GM19238 (cell line): ENCODE data around the gene GALNT7.

Source experiments
- DNase-seq: peaks from one replicate; pipeline ENCODE4 v3.0.0; 2011; ENCODE audit warnings: low spot score; ENCODE audit not compliant: insufficient read length

Gene GALNT7

GRCh38 chr4:173334891-173335752 is 166.5 kb downstream of the GALNT7 start:
- DNase-seq: peak; percentile 45

GRCh38 chr4:173337463-173337862 is 168.9 kb downstream of the GALNT7 start:
- DNase-seq: no peak

- no peak for DNase-seq
Measured at GRCh38 chr4:173343832-173344397, 175.3 kb downstream of the GALNT7 start.

DNA sequence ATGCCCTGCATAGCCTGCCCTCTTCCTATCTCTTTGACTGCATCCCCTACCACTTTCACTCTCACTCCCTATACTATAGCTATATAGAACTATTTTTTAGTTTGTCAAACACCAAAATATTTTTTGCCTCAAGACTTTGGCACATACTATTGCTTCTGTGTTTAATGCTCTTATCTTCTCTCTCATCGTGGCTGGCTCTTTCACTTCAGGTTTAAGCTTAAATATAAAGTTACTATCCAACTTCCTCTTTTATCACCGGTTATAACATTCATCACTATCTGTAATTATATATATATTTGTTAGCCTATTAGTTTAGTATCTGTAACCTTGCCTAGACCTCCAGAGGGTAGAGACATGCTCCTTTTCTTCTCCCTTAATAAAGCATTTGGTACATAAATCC is 177.0 kb downstream of the GALNT7 start:
- no peak for DNase-seq

GRCh38 chr4:173346074-173346473 is 177.5 kb downstream of the GALNT7 start:
- no peak for DNase-seq

GRCh38 chr4:173347467-173347866 is 178.9 kb downstream of the GALNT7 start:
- no peak for DNase-seq

DNA sequence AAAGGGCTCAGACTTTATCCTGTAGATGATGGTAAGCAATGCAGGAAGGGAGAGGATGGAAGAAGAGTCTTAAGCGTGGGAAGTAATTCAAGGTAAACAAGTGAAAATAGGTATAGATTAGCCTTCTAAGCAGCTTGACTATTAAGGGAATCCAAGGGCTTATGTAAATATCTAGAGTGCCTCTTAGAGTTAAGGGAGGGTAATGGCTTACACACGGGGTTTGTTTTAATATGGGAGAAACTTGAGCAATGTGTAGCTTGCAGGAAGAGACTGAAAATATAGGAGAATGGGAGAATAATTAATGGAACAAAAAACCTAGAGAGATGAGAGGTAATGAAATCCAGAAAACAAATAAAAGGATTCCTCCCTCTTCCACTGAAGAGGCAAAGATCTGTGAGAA is 189.3 kb downstream of the GALNT7 start:
- no peak for DNase-seq

- no peak for DNase-seq
Measured at GRCh38 chr4:173360587-173361221, 192.1 kb downstream of the GALNT7 start.

DNA sequence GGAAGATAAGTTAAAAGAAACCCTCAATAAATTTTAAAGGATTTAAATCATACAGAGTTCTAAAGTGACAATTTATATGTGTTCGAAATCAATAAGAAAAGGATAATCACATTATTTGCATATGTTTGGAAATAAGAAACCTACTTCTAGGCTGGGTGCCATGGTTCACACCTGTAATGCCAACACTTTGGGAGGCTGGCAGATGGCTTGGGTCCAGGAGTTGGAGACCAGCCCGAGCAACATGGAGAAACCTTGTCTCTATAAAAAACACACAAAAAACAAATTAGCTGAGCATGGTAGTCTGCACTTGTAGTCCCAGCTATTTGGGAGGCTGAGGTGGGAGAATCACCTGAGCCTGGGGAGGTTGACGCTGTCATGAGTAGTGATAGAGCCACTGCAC is 194.1 kb downstream of the GALNT7 start:
- DNase-seq: no peak

GRCh38 chr4:173365359-173365996 is 196.9 kb downstream of the GALNT7 start:
- DNase-seq: no peak

GRCh38 chr4:173367285-173367684 is 198.7 kb downstream of the GALNT7 start:
- DNase-seq: no peak

DNA sequence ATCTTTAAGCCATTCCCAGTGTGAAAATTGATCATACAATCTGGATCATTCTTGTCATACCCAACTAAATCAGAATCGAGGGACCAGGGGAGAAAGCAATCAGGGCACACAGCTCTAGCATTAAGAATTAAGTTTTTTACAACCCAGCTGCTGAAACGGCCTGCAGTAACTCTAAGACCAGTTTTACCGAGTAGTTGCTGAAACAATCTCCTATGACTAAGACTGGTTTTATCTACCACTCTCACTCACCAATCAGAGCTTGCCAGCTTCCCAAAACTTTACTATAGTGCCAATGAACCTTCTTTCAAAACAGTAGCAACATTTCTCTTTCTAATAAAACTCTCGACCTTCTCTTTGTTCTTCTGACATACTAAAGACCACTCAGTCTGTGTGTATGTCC is 199.3 kb downstream of the GALNT7 start:
- no peak for DNase-seq

DNA sequence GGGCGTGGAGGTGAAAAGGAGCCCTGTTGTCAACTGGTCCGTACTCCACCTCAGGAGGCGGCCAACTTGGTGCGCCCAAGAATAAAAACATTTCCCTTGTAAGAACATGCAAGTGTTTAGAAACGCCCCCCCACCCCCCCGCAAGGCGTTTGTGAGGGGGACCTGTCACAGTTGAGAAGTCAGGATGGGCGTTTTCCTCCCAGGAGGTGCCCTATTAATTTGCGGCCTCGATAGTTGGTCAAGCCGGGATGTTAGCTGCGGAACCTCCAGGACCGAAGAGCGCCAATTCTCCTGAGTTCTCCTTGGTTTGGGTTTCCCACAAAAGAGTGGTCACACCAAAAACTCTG is 201.5 kb downstream of the GALNT7 start:
- no peak for DNase-seq

GRCh38 chr4:173370477-173371291 is 202.1 kb downstream of the GALNT7 start, which contains the start of gene SAP30:
Gene SAP30, plus strand, starts transcription at chr4:173370954. Its CDS starts 229 bp downstream, at chr4:173371183.
- DNase-seq: peak; percentile 82

DNA sequence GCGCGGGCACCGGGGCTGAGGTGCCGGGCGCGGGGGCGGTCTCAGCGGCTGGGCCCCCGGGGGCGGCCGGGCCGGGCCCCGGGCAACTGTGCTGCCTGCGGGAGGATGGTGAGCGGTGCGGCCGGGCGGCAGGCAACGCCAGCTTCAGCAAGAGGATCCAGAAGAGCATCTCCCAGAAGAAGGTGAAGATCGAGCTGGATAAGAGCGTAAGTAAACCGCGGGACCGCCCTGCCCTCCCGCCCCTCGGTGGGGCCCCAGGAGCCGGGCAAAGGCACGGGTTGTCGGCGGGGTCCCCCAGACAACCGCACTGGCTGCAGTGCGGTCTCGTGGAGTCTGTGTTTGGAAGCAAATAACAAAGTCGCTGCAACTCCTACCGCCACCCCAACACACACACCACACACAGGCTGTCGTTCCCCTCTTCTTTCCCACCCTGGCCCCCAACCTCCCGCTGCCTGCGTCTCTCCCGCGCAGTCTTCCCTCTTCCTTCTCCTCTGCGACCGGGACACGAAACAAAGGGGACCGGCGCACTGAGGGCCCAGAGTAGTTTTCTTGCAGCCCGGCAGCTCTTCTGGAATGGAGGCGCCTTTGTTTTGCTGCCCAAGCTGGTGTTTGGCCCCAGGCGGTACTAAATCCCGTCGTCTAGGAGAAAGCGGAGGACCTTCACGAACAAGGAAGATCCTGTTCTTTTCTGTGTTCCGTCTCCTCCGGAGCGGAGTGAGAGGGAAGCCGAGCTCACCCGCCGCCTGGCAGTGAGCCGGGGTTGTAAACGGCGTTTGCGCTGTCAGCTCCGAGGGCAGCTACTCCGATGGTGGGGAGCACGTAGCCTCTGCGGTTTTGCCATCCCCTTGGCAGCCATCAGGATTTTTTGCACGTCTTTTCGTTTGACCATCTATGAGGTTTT is 202.9 kb downstream of the GALNT7 start:
- DNase-seq: peak; percentile 34
